Measurements from ENCODE around the gene ATP11B. TPM values are rescaled to one million over a fixed set of nuclear protein-coding genes. Genes with fewer than 3 reads are reported as not detected.

ATP11B gene
- total and polyA plus RNA-seq, 5 donors = 9.5 to 43.6 (median 36.1) TPM

DNA sequence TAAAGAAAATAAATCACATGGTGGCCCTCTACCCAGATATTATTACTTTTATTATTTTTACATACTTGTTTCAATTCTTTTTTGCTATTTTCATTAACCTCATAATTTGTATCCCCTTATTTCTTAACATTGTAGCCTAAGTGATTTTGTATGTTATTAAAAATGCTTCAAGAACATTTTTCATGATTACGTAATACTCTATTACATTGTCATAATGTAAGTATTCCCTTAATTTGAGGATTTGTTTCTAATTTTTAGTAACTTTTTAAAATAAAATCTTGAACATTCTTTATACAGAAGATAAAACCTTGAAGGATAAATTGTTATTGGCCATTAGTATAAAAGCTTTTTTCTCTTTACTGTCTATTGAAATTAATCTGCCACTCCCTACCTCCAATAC lies 98.1 kb downstream of the ATP11B start:
- no peaks in the 10 kb centered on the region for H3K27me3 ChIP-seq (ENCODE audit: control insufficient read depth, insufficient read depth)

GRCh38 chr3:182892226-182892625 lies 98.9 kb downstream of the ATP11B start:
- intact Hi-C loops (cut with DNase I) = no loop called here
- no peak overlapping the region for H3K4me3 ChIP-seq (ENCODE audit: low read length)
- ATAC-seq (no peak), DNase-seq (no peak)
- H3K9me3 ChIP-seq (ENCODE audit: control insufficient read depth, low read length) = no peaks in the 10 kb centered on the region
- peaks cover 2% of the 10 kb centered on the region for H3K4me1 ChIP-seq (ENCODE audit: control insufficient read depth, insufficient read depth, low read length)
- 89% methylated on average over 4 of the region's 4 CpGs for WGBS
- H3K27me3 ChIP-seq (ENCODE audit: control insufficient read depth, insufficient read depth) = no peaks in the 10 kb centered on the region
- no peak overlapping the region for H3K27ac ChIP-seq (ENCODE audit: low read length)

More for the DNA sequence above, 98.1 kb downstream of the ATP11B start:
- DNase-seq (no peak), ATAC-seq (no peak)
- intact Hi-C loops (cut with DNase I) = no loop called here
- 98% methylated on average over 1 of the region's 1 CpG for WGBS
- H3K4me1 ChIP-seq (ENCODE audit: control insufficient read depth, insufficient read depth, low read length) = peaks cover 2% of the 10 kb centered on the region
- no peaks in the 10 kb centered on the region for H3K9me3 ChIP-seq (ENCODE audit: control insufficient read depth, low read length)
- no peak overlapping the region for H3K27ac ChIP-seq (ENCODE audit: low read length)
- H3K4me3 ChIP-seq (ENCODE audit: low read length) = no peak overlapping the region

GRCh38 chr3:182895513-182896112 lies 102.3 kb downstream of the ATP11B start:
- Histone ChIP-seq H3K9me3 (ENCODE audit: control insufficient read depth, low read length) (no peaks in the 10 kb centered on the region), H3K4me3 (ENCODE audit: low read length) (no peak overlapping the region), H3K4me1 (ENCODE audit: control insufficient read depth, insufficient read depth, low read length) (peaks cover 2% of the 10 kb centered on the region), H3K27me3 (ENCODE audit: control insufficient read depth, insufficient read depth) (no peaks in the 10 kb centered on the region), H3K27ac (ENCODE audit: low read length) (no peak overlapping the region)
- DNase-seq (no peak), ATAC-seq (peak in 1 of 2 donors; percentile 45)
- intact Hi-C loops (cut with DNase I) = no loop called here
- 57% methylated on average over 8 of the region's 8 CpGs for WGBS

- no peak for ATAC-seq
- Histone ChIP-seq H3K4me3 (ENCODE audit: low read length) (no peak overlapping the region), H3K9me3 (ENCODE audit: control insufficient read depth, low read length) (no peaks in the 10 kb centered on the region), H3K27ac (ENCODE audit: low read length) (no peak overlapping the region), H3K4me1 (ENCODE audit: control insufficient read depth, insufficient read depth, low read length) (peaks cover 2% of the 10 kb centered on the region), H3K27me3 (ENCODE audit: control insufficient read depth, insufficient read depth) (no peaks in the 10 kb centered on the region)
- no peak for DNase-seq
- 98% methylated on average over 2 of the region's 2 CpGs for WGBS
- intact Hi-C loops (cut with DNase I) = no loop called here
Observed at GRCh38 chr3:182896553-182896952, 103.2 kb downstream of the ATP11B start.

GRCh38 chr3:182902236-182902635 lies 108.9 kb downstream of the ATP11B start:
- Histone ChIP-seq H3K4me3 (ENCODE audit: low read length) (no peak overlapping the region), H3K4me1 (ENCODE audit: control insufficient read depth, insufficient read depth, low read length) (no peaks in the 10 kb centered on the region), H3K9me3 (ENCODE audit: control insufficient read depth, low read length) (no peaks in the 10 kb centered on the region), H3K27me3 (ENCODE audit: control insufficient read depth, insufficient read depth) (no peaks in the 10 kb centered on the region), H3K27ac (ENCODE audit: low read length) (no peak overlapping the region)
- intact Hi-C loops (cut with DNase I) = no loop called here
- 80% methylated on average over 5 of the region's 5 CpGs for WGBS
- ATAC-seq = no peak
- no peak for DNase-seq

DNA sequence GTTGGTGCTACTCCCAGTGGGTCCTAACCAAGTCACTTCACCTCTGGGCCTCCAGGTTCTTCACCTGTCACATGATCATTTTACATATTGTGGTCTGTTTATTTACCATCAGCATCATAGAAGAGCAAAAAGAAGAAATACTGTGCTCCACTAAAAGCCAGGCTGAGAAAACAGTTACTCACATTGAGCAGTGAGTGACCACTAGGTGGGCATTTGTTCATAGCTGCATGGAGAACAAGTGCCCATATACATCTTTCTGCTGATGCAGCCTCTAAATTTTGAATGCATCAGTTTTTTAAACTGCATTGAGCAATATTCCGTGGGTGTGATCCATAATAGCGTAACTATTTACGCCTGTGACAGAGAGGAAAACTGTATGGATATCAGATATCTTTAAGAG lies 110.9 kb downstream of the ATP11B start:
- 95% methylated on average over 3 of the region's 3 CpGs for WGBS
- DNase-seq = no peak
- intact Hi-C loops (cut with DNase I) = no loop called here
- Histone ChIP-seq H3K4me1 (ENCODE audit: control insufficient read depth, insufficient read depth, low read length) (no peaks in the 10 kb centered on the region), H3K27me3 (ENCODE audit: control insufficient read depth, insufficient read depth) (no peaks in the 10 kb centered on the region), H3K9me3 (ENCODE audit: control insufficient read depth, low read length) (no peaks in the 10 kb centered on the region), H3K27ac (ENCODE audit: low read length) (no peak overlapping the region), H3K4me3 (ENCODE audit: low read length) (no peak overlapping the region)
- no peak for ATAC-seq

GRCh38 chr3:182905623-182906022 lies 112.3 kb downstream of the ATP11B start:
- Histone ChIP-seq H3K4me1 (ENCODE audit: control insufficient read depth, insufficient read depth, low read length) (peaks cover 2% of the 10 kb centered on the region), H3K9me3 (ENCODE audit: control insufficient read depth, low read length) (no peaks in the 10 kb centered on the region), H3K27ac (ENCODE audit: low read length) (no peak overlapping the region), H3K4me3 (ENCODE audit: low read length) (no peak overlapping the region), H3K27me3 (ENCODE audit: control insufficient read depth, insufficient read depth) (no peaks in the 10 kb centered on the region)
- intact Hi-C loops (cut with DNase I) = no loop called here
- ATAC-seq (no peak), DNase-seq (no peak)
- 98% methylated on average over 4 of the region's 4 CpGs for WGBS

- no peak for ATAC-seq
- H3K27me3 ChIP-seq (ENCODE audit: control insufficient read depth, insufficient read depth) = no peaks in the 10 kb centered on the region
- peaks cover 3% of the 10 kb centered on the region for H3K4me1 ChIP-seq (ENCODE audit: control insufficient read depth, insufficient read depth, low read length)
- no peaks in the 10 kb centered on the region for H3K9me3 ChIP-seq (ENCODE audit: control insufficient read depth, low read length)
- 94% methylated on average over 1 of the region's 1 CpG for WGBS
- no peak for DNase-seq
- H3K27ac ChIP-seq (ENCODE audit: low read length) = no peak overlapping the region
- intact Hi-C loops (cut with DNase I) = no loop called here
- no peak overlapping the region for H3K4me3 ChIP-seq (ENCODE audit: low read length)
Observed at GRCh38 chr3:182906036-182906435, 112.7 kb downstream of the ATP11B start.

GRCh38 chr3:182908471-182908870 lies 115.2 kb downstream of the ATP11B start:
- intact Hi-C loops (cut with DNase I) = no loop called here
- no peaks in the 10 kb centered on the region for H3K9me3 ChIP-seq (ENCODE audit: control insufficient read depth, low read length)
- WGBS = 95% methylated on average over 1 of the region's 1 CpG
- H3K27ac ChIP-seq (ENCODE audit: low read length) = no peak overlapping the region
- ATAC-seq = no peak
- H3K27me3 ChIP-seq (ENCODE audit: control insufficient read depth, insufficient read depth) = no peaks in the 10 kb centered on the region
- DNase-seq = no peak
- H3K4me1 ChIP-seq (ENCODE audit: control insufficient read depth, insufficient read depth, low read length) = peaks cover 6% of the 10 kb centered on the region
- H3K4me3 ChIP-seq (ENCODE audit: low read length) = no peak overlapping the region

GRCh38 chr3:182909318-182910040 lies 116.2 kb downstream of the ATP11B start:
- no peaks in the 10 kb centered on the region for H3K9me3 ChIP-seq (ENCODE audit: control insufficient read depth, low read length)
- no peaks in the 10 kb centered on the region for H3K27me3 ChIP-seq (ENCODE audit: control insufficient read depth, insufficient read depth)
- H3K27ac ChIP-seq (ENCODE audit: low read length) = no peak overlapping the region
- WGBS = 98% methylated on average over 5 of the region's 5 CpGs
- DNase-seq = no peak
- ATAC-seq = no peak
- H3K4me1 ChIP-seq (ENCODE audit: control insufficient read depth, insufficient read depth, low read length) = peaks cover 6% of the 10 kb centered on the region
- intact Hi-C loops (cut with DNase I) = no loop called here
- H3K4me3 ChIP-seq (ENCODE audit: low read length) = no peak overlapping the region

GRCh38 chr3:182910936-182911781 lies 117.9 kb downstream of the ATP11B start:
- WGBS = 90% methylated on average over 5 of the region's 5 CpGs
- intact Hi-C loops (cut with DNase I) = no loop called here
- ATAC-seq (no peak), DNase-seq (no peak)
- Histone ChIP-seq H3K9me3 (ENCODE audit: control insufficient read depth, low read length) (no peaks in the 10 kb centered on the region), H3K4me1 (ENCODE audit: control insufficient read depth, insufficient read depth, low read length) (peaks cover 6% of the 10 kb centered on the region), H3K27ac (ENCODE audit: low read length) (no peak overlapping the region), H3K27me3 (ENCODE audit: control insufficient read depth, insufficient read depth) (no peaks in the 10 kb centered on the region), H3K4me3 (ENCODE audit: low read length) (no peak overlapping the region)
